Large intestine (tissue), 3 donors: ENCODE data around the gene COA8. TPM values are rescaled to one million over a fixed set of nuclear protein-coding genes. Genes with fewer than 3 reads are reported as not detected.
A peak's percentile ranks its signal among the peaks of the same experiment; 100 is the strongest.

ENCODE experiments used
- DNase-seq, 2 donors: peaks; one replicate each; pipeline versions ENCODE4 v3.0.0 to v3.0.0-alpha.2; 2013
- H3K27ac ChIP-seq: one replicate; pipeline ENCODE4 v1.5.1; 2013; ENCODE audit warnings: low read length
- H3K27me3 ChIP-seq: 2 replicates; pipeline ENCODE4 v1.6.1; 2013; ENCODE audit warnings: low read length; ENCODE audit not compliant: control insufficient read depth, insufficient read depth
- H3K36me3 ChIP-seq: 2 replicates; pipeline ENCODE4 v1.6.1; 2013; ENCODE audit warnings: low read length; ENCODE audit not compliant: control insufficient read depth, insufficient read depth
- H3K4me1 ChIP-seq: one replicate; pipeline ENCODE4 v1.6.1; 2013; ENCODE audit warnings: low read length; ENCODE audit not compliant: control insufficient read depth, insufficient read depth
- H3K4me3 ChIP-seq: one replicate; pipeline ENCODE4 v1.5.1; 2013; ENCODE audit warnings: low read length
- H3K9me3 ChIP-seq: one replicate; pipeline ENCODE4 v1.6.1; 2013; ENCODE audit warnings: mild to moderate bottlenecking, low read depth, low read length, moderate library complexity; ENCODE audit not compliant: control insufficient read depth
- WGBS: methylation state at CpG from one replicate; pipeline ENCODE4 v1.1.5; 2013; ENCODE audit warnings: low lambda C conversion rate; ENCODE audit not compliant: insufficient coverage; 5-methylcytosine and 5-hydroxymethylcytosine counted together
- polyA plus RNA-seq: library from polyadenylated mRNA; unstranded; fragments of 120-200 nt; gene quantifications from one replicate; pipeline ENCODE4 v1.2.1, GENCODE V29; 2013

Gene COA8
- polyA plus RNA-seq, 1 donor = 45.6 TPM

GRCh38 chr14:103532216-103533136 lies 30.3 kb upstream of the COA8 start:
- Histone ChIP-seq H3K9me3 (peaks cover 8% of the 10 kb centered on the region), H3K36me3 (peaks cover 35% of the 10 kb centered on the region), H3K4me1 (peaks cover 52% of the 10 kb centered on the region), H3K4me3 (no peak overlapping the region), H3K27me3 (no peaks in the 10 kb centered on the region), H3K27ac (peak overlapping the region; percentile 78)
- no peak for DNase-seq
- WGBS = no CpG with 5 or more reads among the region's 32 CpGs

- whole genome bisulfite sequencing = no CpG with 5 or more reads among the region's 23 CpGs
- peaks cover 8% of the 10 kb centered on the region for H3K9me3 ChIP-seq
- H3K4me1 ChIP-seq = peaks cover 43% of the 10 kb centered on the region
- no peak overlapping the region for H3K4me3 ChIP-seq
- no peaks in the 10 kb centered on the region for H3K27me3 ChIP-seq
- peaks cover 35% of the 10 kb centered on the region for H3K36me3 ChIP-seq
- DNase-seq = peak in 1 of 2 donors; percentile 41
- H3K27ac ChIP-seq = peak overlapping the region; percentile 78
Observed at GRCh38 chr14:103533137-103533998, 29.4 kb upstream of the COA8 start.

GRCh38 chr14:103533999-103534575 lies 28.7 kb upstream of the COA8 start:
- peaks cover 39% of the 10 kb centered on the region for H3K4me1 ChIP-seq
- no peaks in the 10 kb centered on the region for H3K27me3 ChIP-seq
- no peak for DNase-seq
- H3K36me3 ChIP-seq = peaks cover 35% of the 10 kb centered on the region
- WGBS = no CpG with 5 or more reads among the region's 25 CpGs
- H3K4me3 ChIP-seq = no peak overlapping the region
- peaks cover 6% of the 10 kb centered on the region for H3K9me3 ChIP-seq
- peak overlapping the region; percentile 78 for H3K27ac ChIP-seq

- Histone ChIP-seq H3K27me3 (no peaks in the 10 kb centered on the region), H3K36me3 (peaks cover 35% of the 10 kb centered on the region), H3K27ac (peak overlapping the region; percentile 38), H3K9me3 (peaks cover 6% of the 10 kb centered on the region), H3K4me1 (peaks cover 36% of the 10 kb centered on the region), H3K4me3 (no peak overlapping the region)
- no CpG with 5 or more reads among the region's 22 CpGs for WGBS
- no peak for DNase-seq
Observed at GRCh38 chr14:103534576-103535061, 28.1 kb upstream of the COA8 start.

- Histone ChIP-seq H3K27me3 (no peaks in the 10 kb centered on the region), H3K4me1 (peaks cover 29% of the 10 kb centered on the region), H3K36me3 (peaks cover 33% of the 10 kb centered on the region), H3K4me3 (no peak overlapping the region), H3K9me3 (peaks cover 3% of the 10 kb centered on the region), H3K27ac (peak overlapping the region; percentile 38)
- no peak for DNase-seq
- no CpG with 5 or more reads among the region's 21 CpGs for WGBS
Observed at GRCh38 chr14:103535081-103535890, 27.5 kb upstream of the COA8 start.

- H3K4me3 ChIP-seq = no peak overlapping the region
- H3K4me1 ChIP-seq = peaks cover 30% of the 10 kb centered on the region
- DNase-seq = no peak
- no CpG with 5 or more reads among the region's 11 CpGs for WGBS
- peaks cover 3% of the 10 kb centered on the region for H3K9me3 ChIP-seq
- H3K27ac ChIP-seq = no peak overlapping the region
- no peaks in the 10 kb centered on the region for H3K27me3 ChIP-seq
- H3K36me3 ChIP-seq = peaks cover 30% of the 10 kb centered on the region
Observed at GRCh38 chr14:103535891-103536565, 26.7 kb upstream of the COA8 start.

- WGBS = no CpG with 5 or more reads among the region's 9 CpGs
- Histone ChIP-seq H3K4me1 (peaks cover 34% of the 10 kb centered on the region), H3K27me3 (no peaks in the 10 kb centered on the region), H3K9me3 (peaks cover 3% of the 10 kb centered on the region), H3K4me3 (no peak overlapping the region), H3K36me3 (peaks cover 25% of the 10 kb centered on the region), H3K27ac (no peak overlapping the region)
- no peak for DNase-seq
Observed at GRCh38 chr14:103536693-103537092, 26.1 kb upstream of the COA8 start.

GRCh38 chr14:103537175-103537990 lies 25.4 kb upstream of the COA8 start:
- peaks cover 24% of the 10 kb centered on the region for H3K36me3 ChIP-seq
- no peak overlapping the region for H3K27ac ChIP-seq
- no peak overlapping the region for H3K4me3 ChIP-seq
- peaks cover 3% of the 10 kb centered on the region for H3K9me3 ChIP-seq
- WGBS = no CpG with 5 or more reads among the region's 18 CpGs
- peaks cover 38% of the 10 kb centered on the region for H3K4me1 ChIP-seq
- DNase-seq = no peak
- H3K27me3 ChIP-seq = no peaks in the 10 kb centered on the region
